HG02870 (cell line): ENCODE measurements around the gene ARID2.

Experiments
- ATAC-seq: cut with Tn5 transposase; IDR thresholded peaks from one replicate; pipeline ENCODE4 v1.9.1; 2021; ENCODE audit warnings: mild to moderate bottlenecking, moderate library complexity; ENCODE audit not compliant: unreplicated experiment

The ARID2 gene

GRCh38 chr12:45729233-45730083 lies at the start of gene ARID2:
TSS of gene ARID2 (plus strand) at chr12:45729706. CDS start at chr12:45729837, 131 bp downstream.
- peak; percentile 6 for ATAC-seq

GRCh38 chr12:45680362-45680761 lies 49.1 kb upstream of the ARID2 start:
- ATAC-seq: no peak

GRCh38 chr12:45681465-45681864 lies 48.0 kb upstream of the ARID2 start:
- no peak for ATAC-seq

GRCh38 chr12:45685680-45686079 lies 43.8 kb upstream of the ARID2 start:
- no peak for ATAC-seq

GRCh38 chr12:45687081-45688015 lies 42.2 kb upstream of the ARID2 start:
- ATAC-seq: no peak

GRCh38 chr12:45688183-45688582 lies 41.3 kb upstream of the ARID2 start:
- ATAC-seq: no peak

GRCh38 chr12:45695035-45695434 lies 34.5 kb upstream of the ARID2 start:
- ATAC-seq: no peak

GRCh38 chr12:45695606-45696005 lies 33.9 kb upstream of the ARID2 start:
- no peak for ATAC-seq

- no peak for ATAC-seq
Observed at GRCh38 chr12:45696049-45696448, 33.5 kb upstream of the ARID2 start.

GRCh38 chr12:45697371-45697770 lies 32.1 kb upstream of the ARID2 start:
- ATAC-seq: no peak

GRCh38 chr12:45701296-45701695 lies 28.2 kb upstream of the ARID2 start:
- ATAC-seq: no peak

- no peak for ATAC-seq
Observed at GRCh38 chr12:45703942-45704341, 25.6 kb upstream of the ARID2 start.

- ATAC-seq: no peak
Observed at GRCh38 chr12:45704968-45705367, 24.5 kb upstream of the ARID2 start.

GRCh38 chr12:45705404-45705803 lies 24.1 kb upstream of the ARID2 start:
- ATAC-seq: no peak

GRCh38 chr12:45707241-45707857 lies 22.2 kb upstream of the ARID2 start:
- ATAC-seq: peak; percentile 74

GRCh38 chr12:45708363-45708762 lies 21.1 kb upstream of the ARID2 start:
- no peak for ATAC-seq

- ATAC-seq: no peak
Observed at GRCh38 chr12:45708901-45709300, 20.6 kb upstream of the ARID2 start.

GRCh38 chr12:45712319-45712718 lies 17.2 kb upstream of the ARID2 start:
- ATAC-seq: no peak

- no peak for ATAC-seq
Observed at GRCh38 chr12:45713078-45713477, 16.4 kb upstream of the ARID2 start.

GRCh38 chr12:45718306-45718705 lies 11.2 kb upstream of the ARID2 start:
- ATAC-seq: no peak

- ATAC-seq: no peak
Observed at GRCh38 chr12:45720069-45720468, 9.4 kb upstream of the ARID2 start.
